WTC11 (cell line): ENCODE data around the gene RTP5. TPM values are rescaled to one million over a fixed set of nuclear protein-coding genes. Genes with fewer than 3 reads are reported as not detected.

Source experiments
- ATAC-seq: fragments of 200-7000 bp; cut with Tn5 transposase; 2 replicates; pipeline ENCODE4 v1.10.0; 2021; ENCODE audit warnings: mild to moderate bottlenecking, moderate library complexity
- CTCF ChIA-PET: fragments of 300-600 bp; sonication (Branson Sonifier 250); formaldehyde crosslinking; loops from one replicate; lab custom pipeline; 2021; ENCODE audit warnings: antibody characterized with exemption; lab: Charles Lee
- POLR2A ChIA-PET: fragments of 350-600 bp; sonication (Branson Sonifier 250); formaldehyde crosslinking; loops from one replicate; lab custom pipeline; 2021; ENCODE audit warnings: antibody characterized with exemption; lab: Charles Lee
- DNase-seq: peaks from one replicate; pipeline ENCODE4 v3.0.0; 2021; ENCODE audit warnings: low spot score
- H3K27ac Mint-ChIP-seq: 2 replicates; pipeline ENCODE4 v1.8.0; 2021; ENCODE audit warnings: mixed read lengths
- H3K27me3 Mint-ChIP-seq: 2 replicates; pipeline ENCODE4 v1.8.0; 2021; ENCODE audit warnings: low read depth, mild to moderate bottlenecking, moderate library complexity, mixed read lengths
- H3K36me3 Mint-ChIP-seq: 2 replicates; pipeline ENCODE4 v1.8.0; 2021; ENCODE audit warnings: mixed read lengths
- H3K4me1 Mint-ChIP-seq: 2 replicates; pipeline ENCODE4 v1.8.0; 2022; ENCODE audit warnings: mixed read lengths
- H3K4me3 Mint-ChIP-seq: 2 replicates; pipeline ENCODE4 v1.8.0; 2021; ENCODE audit warnings: mild to moderate bottlenecking, moderate library complexity, mixed read lengths
- H3K9me3 Mint-ChIP-seq: 2 replicates; pipeline ENCODE4 v1.8.0; 2021; ENCODE audit warnings: mixed read lengths
- ATF2 ChIP-seq: sonication (generic); formaldehyde crosslinking; IDR thresholded peaks from 2 replicates; pipeline ENCODE4 v1.8.1; 2022; ENCODE audit warnings: low read depth, missing genetic modification reagents, borderline replicate concordance
- E2F4 ChIP-seq: sonication (generic); formaldehyde crosslinking; IDR thresholded peaks from 2 replicates; pipeline ENCODE4 v1.8.1; 2022; ENCODE audit warnings: low read depth, mild to moderate bottlenecking, moderate library complexity, missing genetic modification reagents, borderline replicate concordance
- E2F5 ChIP-seq: sonication (generic); formaldehyde crosslinking; IDR thresholded peaks from 2 replicates; pipeline ENCODE4 v1.8.1; 2022; ENCODE audit warnings: mild to moderate bottlenecking, moderate library complexity, missing genetic modification reagents
- ERG ChIP-seq: fragments of 250-450 bp; sonication (Bioruptor Pico); IDR thresholded peaks from 2 replicates; pipeline ENCODE4 v1.8.0; 2021; ENCODE audit warnings: mild to moderate bottlenecking
- ESRRA ChIP-seq: sonication (generic); formaldehyde crosslinking; IDR thresholded peaks from 2 replicates; pipeline ENCODE4 v1.8.1; 2022; ENCODE audit warnings: mild to moderate bottlenecking, missing genetic modification reagents, borderline replicate concordance
- FOXJ3 ChIP-seq: sonication (generic); formaldehyde crosslinking; IDR thresholded peaks from 2 replicates; pipeline ENCODE4 v1.9.0; 2021; ENCODE audit warnings: missing genetic modification reagents, mild to moderate bottlenecking, borderline replicate concordance
- FOXP4 ChIP-seq: sonication (generic); formaldehyde crosslinking; IDR thresholded peaks from 2 replicates; pipeline ENCODE4 v1.8.0; 2022; ENCODE audit warnings: mild to moderate bottlenecking, missing genetic modification reagents
- MAX ChIP-seq: sonication (generic); formaldehyde crosslinking; IDR thresholded peaks from 2 replicates; pipeline ENCODE4 v1.8.0; 2022; ENCODE audit warnings: mild to moderate bottlenecking, missing genetic modification reagents
- NR2C2 ChIP-seq: sonication (generic); formaldehyde crosslinking; IDR thresholded peaks from 2 replicates; pipeline ENCODE4 v1.8.0; 2022; ENCODE audit warnings: mild to moderate bottlenecking, missing genetic modification reagents
- PREB ChIP-seq: sonication (generic); formaldehyde crosslinking; IDR thresholded peaks from 2 replicates; pipeline ENCODE4 v1.8.1; 2022; ENCODE audit warnings: mild to moderate bottlenecking, missing genetic modification reagents, moderate library complexity, borderline replicate concordance
- TCF7 ChIP-seq: sonication (generic); formaldehyde crosslinking; IDR thresholded peaks from 2 replicates; pipeline ENCODE4 v1.8.0; 2022; ENCODE audit warnings: mild to moderate bottlenecking, low read depth, missing genetic modification reagents, moderate library complexity
- TEAD4 ChIP-seq: sonication (generic); formaldehyde crosslinking; IDR thresholded peaks from 2 replicates; pipeline ENCODE4 v1.8.0; 2022; ENCODE audit warnings: mild to moderate bottlenecking, missing genetic modification reagents
- ZNF219 ChIP-seq: sonication (generic); formaldehyde crosslinking; IDR thresholded peaks from 2 replicates; pipeline ENCODE4 v1.8.0; 2023; ENCODE audit warnings: missing genetic modification reagents, mild to moderate bottlenecking, borderline replicate concordance
- ZNF263 ChIP-seq: sonication (generic); formaldehyde crosslinking; IDR thresholded peaks from 2 replicates; pipeline ENCODE4 v1.8.1; 2022; ENCODE audit warnings: low read depth, mild to moderate bottlenecking, moderate library complexity, missing genetic modification reagents
- ZNF423 ChIP-seq: fragments of 250-450 bp; sonication (Bioruptor Pico); IDR thresholded peaks from 2 replicates; pipeline ENCODE4 v2.1.2; 2022; ENCODE audit warnings: mild to moderate bottlenecking, moderate library complexity
- total RNA-seq: library from RNA; stranded (reverse); gene quantifications from 3 replicates; pipeline ENCODE4 v1.2.3, GENCODE V29; 2021

The RTP5 gene
- total RNA-seq, 1 experiment from 2014 or later, result not detected

- POLR2A ChIA-PET, result interaction anchor here (1.6 kb wide), 1 partner anchor 15 kb away, joined by 4 read pairs; no protein-coding TSS in a partner anchor
Measured at GRCh38 chr2:241851325-241852115, 18.0 kb upstream of the RTP5 start.

GRCh38 chr2:241852116-241852980, 17.2 kb upstream of the RTP5 start:
- ChIA-PET CTCF (no interaction called here), POLR2A (no interaction called here)
- no peaks in the 10 kb centered on the region for H3K27me3 Mint-ChIP-seq
- ATAC-seq, result no peak
- H3K36me3 Mint-ChIP-seq, result no peaks in the 10 kb centered on the region
- no peaks in the 10 kb centered on the region for H3K4me1 Mint-ChIP-seq
- TF ChIP-seq FOXJ3 (CRISPR knock-in tag) (no peak), ATF2 (CRISPR knock-in tag) (no peak), MAX (CRISPR knock-in tag) (no peak), ZNF263 (CRISPR knock-in tag) (no peak), NR2C2 (CRISPR knock-in tag) (no peak), ERG (CRISPR knock-in tag) (no peak), ZNF423 (CRISPR knock-in tag) (no peak), PREB (CRISPR knock-in tag) (no peak), TCF7 (CRISPR knock-in tag) (no peak), TEAD4 (CRISPR knock-in tag) (no peak), E2F5 (CRISPR knock-in tag) (no peak), E2F4 (CRISPR knock-in tag) (no peak), ZNF219 (CRISPR knock-in tag) (no peak), FOXP4 (CRISPR knock-in tag) (no peak)
- no peak overlapping the region for H3K27ac Mint-ChIP-seq
- no peak overlapping the region for H3K4me3 Mint-ChIP-seq
- peak; percentile 9 for DNase-seq
- no peaks in the 10 kb centered on the region for H3K9me3 Mint-ChIP-seq

More at GRCh38 chr2:241851325-241852115, 18.0 kb upstream of the RTP5 start:
- no peak overlapping the region for H3K4me3 Mint-ChIP-seq
- no peaks in the 10 kb centered on the region for H3K9me3 Mint-ChIP-seq
- peaks cover under 1% of the 10 kb centered on the region; the same call in 1 of the 2 replicates for H3K27me3 Mint-ChIP-seq
- no peaks in the 10 kb centered on the region for H3K4me1 Mint-ChIP-seq
- CTCF ChIA-PET, result no interaction called here
- DNase-seq (no peak), ATAC-seq (no peak)
- no peak for TF ChIP-seq ESRRA
- no peaks in the 10 kb centered on the region for H3K36me3 Mint-ChIP-seq
- H3K27ac Mint-ChIP-seq, result no peak overlapping the region; the same call in 1 of the 2 replicates
